Measurements from ENCODE around the gene UGCG.

DNA sequence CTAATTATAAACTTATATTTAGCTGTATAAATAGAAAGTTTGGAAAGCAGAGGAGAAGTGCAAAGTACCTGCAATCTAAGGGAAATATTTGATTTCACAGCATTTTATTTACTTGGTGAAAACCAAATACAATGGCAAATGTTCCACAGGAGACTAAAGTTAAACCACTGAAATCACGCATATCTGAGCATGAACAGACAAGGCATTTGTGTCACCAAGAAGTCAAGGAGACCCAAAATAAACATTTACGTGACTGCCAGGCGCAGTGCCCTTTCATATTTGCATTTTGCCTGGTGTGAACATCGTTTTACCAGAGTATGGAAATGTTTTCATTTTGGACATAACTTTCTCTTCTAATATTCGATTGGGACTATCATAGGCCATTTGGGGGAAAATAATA, 20.6 kb downstream of the UGCG start:
- TF ChIP-seq ZNF8 (CRISPR knock-in tag; IDR thresholded peaks at IDR 0.05) (no peak), ISL1 (CRISPR knock-in tag; IDR thresholded peaks at IDR 0.05) (no peak), CSDC2 (CRISPR knock-in tag; IDR thresholded peaks at IDR 0.05) (no peak), TCF4 (CRISPR knock-in tag; IDR thresholded peaks at IDR 0.05; ENCODE audit: borderline replicate concordance) (no peak)
- TF ChIP-seq, protein P1, sequence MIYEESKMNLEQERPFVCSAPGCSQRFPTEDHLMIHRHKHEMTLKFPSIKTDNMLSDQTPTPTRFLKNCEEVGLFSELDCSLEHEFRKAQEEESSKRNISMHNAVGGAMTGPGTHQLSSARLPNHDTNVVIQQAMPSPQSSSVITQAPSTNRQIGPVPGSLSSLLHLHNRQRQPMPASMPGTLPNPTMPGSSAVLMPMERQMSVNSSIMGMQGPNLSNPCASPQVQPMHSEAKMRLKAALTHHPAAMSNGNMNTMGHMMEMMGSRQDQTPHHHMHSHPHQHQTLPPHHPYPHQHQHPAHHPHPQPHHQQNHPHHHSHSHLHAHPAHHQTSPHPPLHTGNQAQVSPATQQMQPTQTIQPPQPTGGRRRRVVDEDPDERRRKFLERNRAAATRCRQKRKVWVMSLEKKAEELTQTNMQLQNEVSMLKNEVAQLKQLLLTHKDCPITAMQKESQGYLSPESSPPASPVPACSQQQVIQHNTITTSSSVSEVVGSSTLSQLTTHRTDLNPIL (CRISPR knock-in tag; IDR thresholded peaks at IDR 0.05; ENCODE audit: low read depth) = no peak
- TF ChIP-seq, protein P2, sequence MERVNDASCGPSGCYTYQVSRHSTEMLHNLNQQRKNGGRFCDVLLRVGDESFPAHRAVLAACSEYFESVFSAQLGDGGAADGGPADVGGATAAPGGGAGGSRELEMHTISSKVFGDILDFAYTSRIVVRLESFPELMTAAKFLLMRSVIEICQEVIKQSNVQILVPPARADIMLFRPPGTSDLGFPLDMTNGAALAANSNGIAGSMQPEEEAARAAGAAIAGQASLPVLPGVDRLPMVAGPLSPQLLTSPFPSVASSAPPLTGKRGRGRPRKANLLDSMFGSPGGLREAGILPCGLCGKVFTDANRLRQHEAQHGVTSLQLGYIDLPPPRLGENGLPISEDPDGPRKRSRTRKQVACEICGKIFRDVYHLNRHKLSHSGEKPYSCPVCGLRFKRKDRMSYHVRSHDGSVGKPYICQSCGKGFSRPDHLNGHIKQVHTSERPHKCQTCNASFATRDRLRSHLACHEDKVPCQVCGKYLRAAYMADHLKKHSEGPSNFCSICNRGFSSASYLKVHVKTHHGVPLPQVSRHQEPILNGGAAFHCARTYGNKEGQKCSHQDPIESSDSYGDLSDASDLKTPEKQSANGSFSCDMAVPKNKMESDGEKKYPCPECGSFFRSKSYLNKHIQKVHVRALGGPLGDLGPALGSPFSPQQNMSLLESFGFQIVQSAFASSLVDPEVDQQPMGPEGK (CRISPR knock-in tag; IDR thresholded peaks at IDR 0.05; ENCODE audit: borderline replicate concordance) = no peak
